Measurements from ENCODE around the gene VAC14.

GRCh38 chr16:70709942-70710341 lies 91.0 kb downstream of the VAC14 start:
- TF ChIP-seq MAFK (IDR thresholded peaks at IDR 0.05; ENCODE audit: low read depth, low read length) = no peak
- no peak for TF ChIP-seq CTCF (IDR thresholded peaks at IDR 0.05; ENCODE audit: control extremely low read depth in 1 of 3, insufficient read depth in 1 of 3, low read depth in 1 of 3, low read length in 3 of 3)
- no peak for TF ChIP-seq EP300 (IDR thresholded peaks at IDR 0.05; ENCODE audit: borderline replicate concordance in 1 of 2, low read depth in 2 of 2, low read length in 2 of 2)
